Heart right ventricle (tissue), 16 donors: ENCODE measurements around the gene C3. TPM values are rescaled to one million over a fixed set of nuclear protein-coding genes. Genes with fewer than 3 reads are reported as not detected.
A peak's percentile ranks its signal among the peaks of the same experiment; 100 is the strongest.
"Not testable (repeated sequence)": the region's sequence is repeated elsewhere in the genome, so short reads cannot be mapped to it uniquely, and the experiment has no call there.

Experiments used
- ATAC-seq, 8 donors: fragments of 200-7000 bp; cut with Tn5 transposase; one replicate each; pipeline ENCODE4 v1.9.1; 2020; ENCODE audit warnings: mild to moderate bottlenecking in 8 of 8, moderate library complexity in 8 of 8, moderate number of reproducible peaks in 1 of 8
- DNase-seq, 2 donors: peaks; one replicate each; pipeline ENCODE4 v3.0.0-alpha.2; 2020
- H3K27ac ChIP-seq, 10 donors: fragments of 200-600 bp; sonication (generic) in 2 of 10; one replicate each; pipeline versions ENCODE4 v1.5.0 to v1.8.0; 2020 to 2022; ENCODE audit warnings: mild to moderate bottlenecking in 3 of 10
- H3K27me3 ChIP-seq, 7 donors: fragments of 200-600 bp; one replicate each; pipeline ENCODE4 v1.8.0; 2021 to 2022; ENCODE audit warnings: mild to moderate bottlenecking in 2 of 7
- H3K36me3 ChIP-seq, 9 donors: fragments of 200-600 bp; sonication (generic) in 1 of 9; one replicate each; pipeline versions ENCODE4 v1.5.0 to v1.8.0; 2020 to 2022; ENCODE audit warnings: mild to moderate bottlenecking in 2 of 9
- H3K4me1 ChIP-seq, 9 donors: fragments of 200-600 bp; sonication (generic) in 1 of 9; one replicate each; pipeline versions ENCODE4 v1.5.0 to v1.8.0; 2020 to 2022; ENCODE audit warnings: mild to moderate bottlenecking in 4 of 9
- H3K4me3 ChIP-seq, 10 donors: fragments of 200-600 bp; sonication (generic) in 2 of 10; one replicate each; pipeline versions ENCODE4 v1.5.0 to v1.8.0; 2020 to 2022; ENCODE audit warnings: mild to moderate bottlenecking in 7 of 10, moderate library complexity in 2 of 10
- H3K9me3 ChIP-seq, 11 donors: fragments of 200-600 bp in 10 of 11; sonication (generic) in 2 of 11; one replicate each; pipeline versions ENCODE4 v1.5.0 to v1.8.0; 2013 to 2022; ENCODE audit warnings: mild to moderate bottlenecking in 2 of 11, control low read depth in 1 of 11, moderate library complexity in 1 of 11
- CTCF ChIP-seq, 9 donors: fragments of 200-600 bp; sonication (generic) in 2 of 9; IDR thresholded peaks; one replicate each; pipeline versions ENCODE4 v1.5.0 to v1.8.0; 2021 to 2022; ENCODE audit warnings: antibody characterized with exemption in 9 of 9, mild to moderate bottlenecking in 5 of 9, moderate library complexity in 1 of 9
- WGBS, 2 donors: extraction: QIAGEN DNeasy Blood & Tissue Kit; methylation state at CpG; one replicate each; pipeline ENCODE4 v1.1.7; 2013; ENCODE audit warnings: inconsistent platforms in 1 of 2; 5-methylcytosine and 5-hydroxymethylcytosine counted together
- intact Hi-C, 10 donors: fragments of 100-400 bp; cut with DNase I; formaldehyde crosslinking; loops; one replicate each; pipeline versions ENCODE4 v1.11.1 to v1.14.2; 2022
- polyA plus RNA-seq, 2 donors: library from polyadenylated mRNA; stranded (reverse); fragments of 200-250 nt; gene quantifications; one replicate each; pipeline ENCODE4 v1.2.3, GENCODE V29; 2013
- total RNA-seq, 10 donors: library from RNA; stranded (reverse); fragmentation: NEBNext Ultra II Directional in 3 of 10; extraction: Animal tissue kit (Norgen Biotek cat#: 25700) in 3 of 10; gene quantifications; one replicate each; pipeline versions ENCODE4 v1.2.1 to v1.2.4, GENCODE V29; 2021 to 2023
- donor health status: Arrhythmogenic right ventricular cardiomyopathy.
- donor health status: ischemic (EF 13 %, LVEDD 7.1; RV severe dilation, severe dysfunction).
- donor health status: healthy with polysubstance abuse.
- donor health status: DM: no; HTN: yes; CAD: no.
- donor health status: DM: no; HTN: no; CAD: no.
- donor health status: ischemic (EF 25% LVEDD 6.9; RV normal size, moderate dysfunction).
- donor health status: ischemic (EF 25% LVEDD 5.7; RV mildly dilated, moderate dysfunction).
- donor health status: healthy.
- donor health status: DM: yes; HTN: yes; CAD: no.
- donor health status: Ischemic cardiomyopathy.
- donor health status: ischemic (EF 35%, LVEDD 5.7; RV mildly dilated, moderate dysfunction).
- donor health status: nonischemic (EF 11% LVEDD 7.7; RV severe dilation, severe dysfunction).
- donor health status: DM: yes; HTN: yes; CAD: no.
- donor health status: PGD.
- donor health status: ischemic (EF 29% LVEDD 5.4; RV normal size, mild dysfunction).
- donor health status: nonischemic (EF 23%, LVEDD 6.1; RV moderate dilation, normal function).

Gene C3
- total and polyA plus RNA-seq, 12 donors, result 23.0 to 475 (median 170) TPM

- DNase-seq (no peak), ATAC-seq (no peak)
- 82 to 95% methylated on average over 5 of the region's 5 CpGs for WGBS, 2 donors
- Histone ChIP-seq H3K27me3 (peaks cover 0 to 86% (median 15%) of the 10 kb centered on the region in 7 donors), H3K27ac (no peak overlapping the region), H3K9me3 (no peaks in the 10 kb centered on the region), H3K4me3 (no peak overlapping the region), H3K4me1 (peaks cover 0 to 18% (median 0%) of the 10 kb centered on the region in 9 donors), H3K36me3 (no peaks in the 10 kb centered on the region)
- intact Hi-C loops, result no loop called here
- TF ChIP-seq CTCF (IDR thresholded peaks at IDR 0.05), result no peak
Observed at GRCh38 chr19:6644796-6645195, 75.7 kb downstream of the C3 start.

- H3K36me3 ChIP-seq, DNase-seq, ATAC-seq, H3K9me3 ChIP-seq, H3K27ac ChIP-seq, H3K4me3 ChIP-seq, intact Hi-C loops: not testable (repeated sequence)
- 84 to 85% methylated on average over 9 of the region's 9 CpGs for WGBS, 2 donors
- Histone ChIP-seq H3K4me1 (peaks cover 0 to 24% (median 0%) of the 10 kb centered on the region in 9 donors), H3K27me3 (peaks cover 0 to 56% (median 27%) of the 10 kb centered on the region in 7 donors)
Observed at GRCh38 chr19:6640333-6640732, 80.1 kb downstream of the C3 start.

GRCh38 chr19:6639439-6639838 lies 81.0 kb downstream of the C3 start:
- no peak overlapping the region for H3K27ac ChIP-seq
- TF ChIP-seq CTCF (IDR thresholded peaks at IDR 0.05), result no peak
- ATAC-seq (no peak), DNase-seq (no peak)
- peaks cover 0 to 47% (median 21%) of the 10 kb centered on the region in 7 donors for H3K27me3 ChIP-seq
- H3K9me3 ChIP-seq, result peaks cover 0 to 4% (median 0%) of the 10 kb centered on the region in 11 donors
- no peaks in the 10 kb centered on the region for H3K36me3 ChIP-seq
- 68 to 69% methylated on average over 4 of the region's 4 CpGs for WGBS, 2 donors
- H3K4me1 ChIP-seq, result peaks cover 0 to 24% (median 0%) of the 10 kb centered on the region in 9 donors
- intact Hi-C loops, result loop anchor here in 4 of 10 donors (10.0 kb wide), 3 partner anchors 95 to 125 kb away; partner anchors contain the start of genes SH2D3A (in 2 of the 4), GPR108 (in 1 of the 4) and TRIP10 (in 1 of the 4)
- no peak overlapping the region for H3K4me3 ChIP-seq

GRCh38 chr19:6633456-6633813 lies 87.0 kb downstream of the C3 start:
- intact Hi-C loops, result loop anchor here (1.0 to 10.0 kb wide), 9 partner anchors 101 to 234 kb away; partner anchors contain the start of genes SH2D3A (in 2 of the 10), GPR108 (in 1 of the 10) and TRIP10 (in 1 of the 10)
- TF ChIP-seq CTCF (IDR thresholded peaks at IDR 0.05), result peak in 1 of 9 donors; percentile 30
- not testable (repeated sequence) for DNase-seq, H3K27ac ChIP-seq, H3K4me1 ChIP-seq, ATAC-seq, H3K4me3 ChIP-seq, H3K9me3 ChIP-seq, H3K36me3 ChIP-seq
- WGBS, 2 donors, result 79 to 88% methylated on average over 4 of the region's 4 CpGs
- H3K27me3 ChIP-seq, result peaks cover 0 to 43% (median 15%) of the 10 kb centered on the region in 7 donors

GRCh38 chr19:6632747-6633455 lies 87.5 kb downstream of the C3 start:
- WGBS, 2 donors, result 49 to 50% methylated on average over 26 of the region's 26 CpGs
- ATAC-seq (peak in 3 of 8 donors; percentile 51 to 79 (median 71)), DNase-seq (peak; percentile 55 to 76)
- TF ChIP-seq CTCF (IDR thresholded peaks at IDR 0.05), result peak in 8 of 9 donors; percentile 28 to 76 (median 67)
- intact Hi-C loops, result loop anchor here (1.0 to 10.0 kb wide), 11 partner anchors 102 to 234 kb away; partner anchors contain the start of genes SH2D3A (in 2 of the 10), GPR108 (in 1 of the 10) and TRIP10 (in 1 of the 10)
- H3K4me1 ChIP-seq, H3K36me3 ChIP-seq, H3K27ac ChIP-seq, H3K9me3 ChIP-seq, H3K4me3 ChIP-seq: not testable (repeated sequence)
- peaks cover 0 to 48% (median 14%) of the 10 kb centered on the region in 7 donors for H3K27me3 ChIP-seq
